Natural killer cell (primary cell): ENCODE measurements around the gene P2RX3. TPM values are rescaled to one million over a fixed set of nuclear protein-coding genes. Genes with fewer than 3 reads are reported as not detected.
"Not testable (repeated sequence)": the region's sequence is repeated elsewhere in the genome, so short reads cannot be mapped to it uniquely, and the experiment has no call there.

ENCODE experiments used
- ATAC-seq, 3 donors: fragments of 150-1000 bp in 2 of 3; fragments of 200-7000 bp in 1 of 3; cut with Tn5 transposase; 1 replicate in 1 of 3; 2 replicates in 2 of 3; pipeline ENCODE4 v1.10.0; 2021; ENCODE audit warnings: mild to moderate bottlenecking in 2 of 3, moderate library complexity in 2 of 3
- DNase-seq, 2 donors: peaks; one replicate each; pipeline versions ENCODE4 v3.0.0 to v3.0.0-alpha.2; 2013 to 2021; ENCODE audit warnings: mixed read lengths in 1 of 2
- H3K27ac ChIP-seq: one replicate; pipeline ENCODE4 v1.5.1; 2013; ENCODE audit warnings: mild to moderate bottlenecking, low read length
- H3K27me3 ChIP-seq: one replicate; pipeline ENCODE4 v1.6.1; 2013; ENCODE audit warnings: low read length; ENCODE audit not compliant: control insufficient read depth, insufficient read depth
- H3K36me3 ChIP-seq: one replicate; pipeline ENCODE4 v1.6.1; 2013; ENCODE audit warnings: low read length; ENCODE audit not compliant: control insufficient read depth, insufficient read depth
- H3K4me1 ChIP-seq: one replicate; pipeline ENCODE4 v1.6.1; 2013; ENCODE audit warnings: low read length; ENCODE audit not compliant: control insufficient read depth, insufficient read depth
- H3K4me3 ChIP-seq: one replicate; pipeline ENCODE4 v1.5.1; 2013; ENCODE audit warnings: low read length
- H3K9me3 ChIP-seq: one replicate; pipeline ENCODE4 v1.6.1; 2013; ENCODE audit warnings: low read length; ENCODE audit not compliant: control insufficient read depth, insufficient read depth
- H3K27ac Mint-ChIP-seq, 2 donors: one replicate each; pipeline ENCODE4 v1.8.0; 2022; ENCODE audit warnings: mild to moderate bottlenecking in 2 of 2, mixed read lengths in 2 of 2, moderate library complexity in 1 of 2
- H3K27me3 Mint-ChIP-seq, 2 donors: one replicate each; pipeline ENCODE4 v1.8.0; 2022; ENCODE audit warnings: low read depth in 2 of 2, mixed read lengths in 2 of 2
- H3K36me3 Mint-ChIP-seq: one replicate; pipeline ENCODE4 v1.8.0; 2022; ENCODE audit warnings: mixed read lengths
- H3K4me1 Mint-ChIP-seq, 2 donors: one replicate each; pipeline ENCODE4 v1.8.0; 2022; ENCODE audit warnings: mixed read lengths in 2 of 2
- H3K4me3 Mint-ChIP-seq: one replicate; pipeline ENCODE4 v1.8.0; 2022; ENCODE audit warnings: mild to moderate bottlenecking, moderate library complexity, mixed read lengths
- H3K9me3 Mint-ChIP-seq, 2 donors: one replicate each; pipeline ENCODE4 v1.8.0; 2022; ENCODE audit warnings: mixed read lengths in 2 of 2
- CTCF ChIP-seq: fragments of 200-600 bp; IDR thresholded peaks from one replicate; pipeline ENCODE4 v1.8.0; 2022; ENCODE audit warnings: antibody characterized with exemption
- WGBS: methylation state at CpG from one replicate; pipeline ENCODE4 v1.1.7; 2013; ENCODE audit warnings: missing lambda C conversion rate; ENCODE audit not compliant: insufficient coverage; 5-methylcytosine and 5-hydroxymethylcytosine counted together
- intact Hi-C: fragments of 100-400 bp; cut with micrococcal nuclease; formaldehyde crosslinking; loops from one replicate; pipeline ENCODE4 v1.14.2; 2022
- total RNA-seq, 4 donors: library from RNA; stranded (reverse); fragments of 120-200 nt in 1 of 4; gene quantifications; one replicate each; pipeline versions ENCODE4 v1.2.3 to v1.2.4, GENCODE V29; 2013 to 2022

The P2RX3 gene
- total RNA-seq, 3 donors from 2014 or later (not counting 1 experiment from before 2014, with no cell fraction given) = not detected

- no peaks in the 10 kb centered on the region for H3K9me3 ChIP-seq
- peak; percentile 94 to 98 (median 98) for ATAC-seq
Measured at GRCh38 chr11:57335343-57336110, 2.6 kb upstream of the P2RX3 start, which contains the start of gene SSRP1. Gene SSRP1 (minus strand): TSS chr11:57335892. CDS start chr11:57335121, 771 bp downstream.

GRCh38 chr11:57336111-57336666 is 2.0 kb upstream of the P2RX3 start:
- intact Hi-C loops = loop anchor here (5.0 kb wide), 2 partner anchors 91 to 331 kb away; partner anchors contain the start of genes SLC43A3 and ZDHHC5

More at GRCh38 chr11:57335343-57336110, 2.6 kb upstream of the P2RX3 start, which contains the start of gene SSRP1:
- Histone ChIP-seq H3K4me3 (peak within 1 kb of the TSS; percentile 65), H3K4me1 (peaks cover 19% of the 10 kb centered on the region), H3K27me3 (no peaks in the 10 kb centered on the region), H3K36me3 (peaks cover 28% of the 10 kb centered on the region), H3K27ac (peak within 1 kb of the TSS; percentile 95)
- H3K27ac Mint-ChIP-seq = peak within 1 kb of the TSS; percentile 97 to 99
- peak; percentile 78 to 94 for DNase-seq
- intact Hi-C loops = loop anchor here (1.0 to 5.0 kb wide), 3 partner anchors 10 to 332 kb away; partner anchors contain the start of genes SLC43A3 and ZDHHC5
- H3K27me3 Mint-ChIP-seq = peaks cover 0 to 11% of the 10 kb centered on the region in 2 donors
- peak within 1 kb of the TSS; percentile 99 for H3K4me3 Mint-ChIP-seq
- H3K4me1 Mint-ChIP-seq = peaks cover 35% of the 10 kb centered on the region in 2 donors
- H3K9me3 Mint-ChIP-seq = no peaks in the 10 kb centered on the region
- peaks cover 8% of the 10 kb centered on the region for H3K36me3 Mint-ChIP-seq
- TF ChIP-seq CTCF = no peak
- WGBS = under 1% methylated on average over 69 of the region's 69 CpGs

GRCh38 chr11:57336856-57337255 is 1.3 kb upstream of the P2RX3 start:
- Histone ChIP-seq H3K36me3 (peaks cover 15% of the 10 kb centered on the region), H3K4me1 (peaks cover 31% of the 10 kb centered on the region), H3K27ac (peak overlapping the region; percentile 95)
- DNase-seq, H3K9me3 ChIP-seq, H3K9me3 Mint-ChIP-seq, H3K4me3 ChIP-seq, ATAC-seq, H3K36me3 Mint-ChIP-seq, H3K27me3 ChIP-seq: not testable (repeated sequence)
- WGBS = 94% methylated on average over 6 of the region's 6 CpGs
- Mint-ChIP-seq H3K27ac (peak overlapping the region; percentile 97 to 99), H3K4me3 (peak overlapping the region; percentile 99), H3K4me1 (peaks cover 46 to 48% of the 10 kb centered on the region in 2 donors), H3K27me3 (peaks cover 0 to 13% of the 10 kb centered on the region in 2 donors)
- intact Hi-C loops = loop anchor here (5.0 kb wide), 2 partner anchors 90 to 330 kb away; partner anchors contain the start of genes SLC43A3 and ZDHHC5

More at GRCh38 chr11:57336111-57336666, 2.0 kb upstream of the P2RX3 start:
- Mint-ChIP-seq H3K36me3 (peaks cover 4% of the 10 kb centered on the region), H3K9me3 (no peaks in the 10 kb centered on the region), H3K4me3 (peak overlapping the region; percentile 99), H3K4me1 (peaks cover 41 to 42% of the 10 kb centered on the region in 2 donors), H3K27ac (peak overlapping the region; percentile 97 to 99), H3K27me3 (peaks cover 0 to 13% of the 10 kb centered on the region in 2 donors)
- WGBS = 18% methylated on average over 10 of the region's 12 CpGs
- Histone ChIP-seq H3K4me3 (peak overlapping the region; percentile 65), H3K9me3 (no peaks in the 10 kb centered on the region), H3K4me1 (peaks cover 25% of the 10 kb centered on the region), H3K36me3 (peaks cover 21% of the 10 kb centered on the region), H3K27ac (peak overlapping the region; percentile 95), H3K27me3 (no peaks in the 10 kb centered on the region)
- TF ChIP-seq CTCF = no peak
- ATAC-seq (peak; percentile 40 to 45 (median 43)), DNase-seq (peak in 1 of 2 donors; percentile 37)

GRCh38 chr11:57339328-57339727 is 1.2 kb downstream of the P2RX3 start:
- ATAC-seq (no peak), DNase-seq (no peak)
- Histone ChIP-seq H3K4me1 (peaks cover 29% of the 10 kb centered on the region), H3K4me3 (no peak overlapping the region), H3K9me3 (no peaks in the 10 kb centered on the region), H3K27me3 (no peaks in the 10 kb centered on the region), H3K27ac (no peak overlapping the region), H3K36me3 (no peaks in the 10 kb centered on the region)
- WGBS = 77% methylated on average over 5 of the region's 5 CpGs
- Mint-ChIP-seq H3K36me3 (no peaks in the 10 kb centered on the region), H3K4me1 (peaks cover 35% of the 10 kb centered on the region in 2 donors), H3K4me3 (no peak overlapping the region), H3K9me3 (no peaks in the 10 kb centered on the region), H3K27ac (peak overlapping the region in 1 of 2 donors; percentile 14), H3K27me3 (peaks cover 0 to 13% of the 10 kb centered on the region in 2 donors)
- no peak for TF ChIP-seq CTCF
- intact Hi-C loops = loop anchor here (5.0 kb wide), 2 partner anchors 88 to 328 kb away; partner anchors contain the start of genes SLC43A3 and ZDHHC5
